T-helper 2 cell treated with Interferon-gamma antibody and Interleukin-4, amounts not matched to agents 5 μg/mL and 100 μg/mL, for 36 hours (primary cell): ENCODE data around the gene MRGPRD.

Experiments
- DNase-seq: peaks from one replicate; pipeline ENCODE4 v3.0.0; 2021; ENCODE audit warnings: low spot score
- H3K27ac Mint-ChIP-seq: one replicate; pipeline ENCODE4 v1.8.0; 2021; ENCODE audit warnings: mild to moderate bottlenecking, mixed read lengths
- H3K27me3 Mint-ChIP-seq: one replicate; pipeline ENCODE4 v1.8.0; 2021; ENCODE audit warnings: low read depth, mixed read lengths
- H3K36me3 Mint-ChIP-seq: one replicate; pipeline ENCODE4 v1.8.0; 2021; ENCODE audit warnings: low read depth, mixed read lengths
- H3K4me1 Mint-ChIP-seq: one replicate; pipeline ENCODE4 v1.8.0; 2021; ENCODE audit warnings: low read depth, mixed read lengths
- H3K4me3 Mint-ChIP-seq: one replicate; pipeline ENCODE4 v1.8.0; 2022; ENCODE audit warnings: mild to moderate bottlenecking, moderate library complexity, mixed read lengths
- H3K9me3 Mint-ChIP-seq: one replicate; pipeline ENCODE4 v1.8.0; 2021; ENCODE audit warnings: mixed read lengths

MRGPRD gene

GRCh38 chr11:68960294-68961071, 20.3 kb downstream of the MRGPRD start:
- H3K4me1 Mint-ChIP-seq = peaks cover 18% of the 10 kb centered on the region
- H3K9me3 Mint-ChIP-seq = no peaks in the 10 kb centered on the region
- H3K27me3 Mint-ChIP-seq = no peaks in the 10 kb centered on the region
- peaks cover 8% of the 10 kb centered on the region for H3K36me3 Mint-ChIP-seq
- no peak overlapping the region for H3K4me3 Mint-ChIP-seq
- no peak overlapping the region for H3K27ac Mint-ChIP-seq
- DNase-seq = no peak

- Mint-ChIP-seq H3K27me3 (no peaks in the 10 kb centered on the region), H3K9me3 (no peaks in the 10 kb centered on the region), H3K27ac (no peak overlapping the region), H3K36me3 (peaks cover 8% of the 10 kb centered on the region), H3K4me1 (peaks cover 15% of the 10 kb centered on the region), H3K4me3 (no peak overlapping the region)
- DNase-seq = no peak
Observed at GRCh38 chr11:68959465-68960293, 21.1 kb downstream of the MRGPRD start.

GRCh38 chr11:68958211-68958610, 22.6 kb downstream of the MRGPRD start:
- Mint-ChIP-seq H3K27ac (no peak overlapping the region), H3K27me3 (no peaks in the 10 kb centered on the region), H3K9me3 (no peaks in the 10 kb centered on the region), H3K4me3 (no peak overlapping the region), H3K4me1 (peaks cover 10% of the 10 kb centered on the region), H3K36me3 (peaks cover 5% of the 10 kb centered on the region)
- no peak for DNase-seq

GRCh38 chr11:68956547-68957254, 24.1 kb downstream of the MRGPRD start:
- Mint-ChIP-seq H3K4me3 (no peak overlapping the region), H3K4me1 (peaks cover 4% of the 10 kb centered on the region), H3K27ac (no peak overlapping the region), H3K36me3 (no peaks in the 10 kb centered on the region), H3K27me3 (no peaks in the 10 kb centered on the region), H3K9me3 (no peaks in the 10 kb centered on the region)
- no peak for DNase-seq

- no peaks in the 10 kb centered on the region for H3K9me3 Mint-ChIP-seq
- no peak overlapping the region for H3K4me3 Mint-ChIP-seq
- no peak overlapping the region for H3K27ac Mint-ChIP-seq
- no peak for DNase-seq
- H3K27me3 Mint-ChIP-seq = no peaks in the 10 kb centered on the region
- peaks cover 4% of the 10 kb centered on the region for H3K4me1 Mint-ChIP-seq
- no peaks in the 10 kb centered on the region for H3K36me3 Mint-ChIP-seq
Observed at GRCh38 chr11:68956142-68956541, 24.6 kb downstream of the MRGPRD start.

- Mint-ChIP-seq H3K27ac (no peak overlapping the region), H3K36me3 (no peaks in the 10 kb centered on the region), H3K4me1 (peaks cover 4% of the 10 kb centered on the region), H3K9me3 (no peaks in the 10 kb centered on the region), H3K27me3 (no peaks in the 10 kb centered on the region), H3K4me3 (no peak overlapping the region)
- no peak for DNase-seq
Observed at GRCh38 chr11:68955607-68955958, 25.2 kb downstream of the MRGPRD start.

GRCh38 chr11:68954836-68955606, 25.8 kb downstream of the MRGPRD start:
- Mint-ChIP-seq H3K27ac (no peak overlapping the region), H3K9me3 (no peaks in the 10 kb centered on the region), H3K4me3 (no peak overlapping the region), H3K4me1 (peaks cover 4% of the 10 kb centered on the region), H3K36me3 (no peaks in the 10 kb centered on the region), H3K27me3 (no peaks in the 10 kb centered on the region)
- no peak for DNase-seq

GRCh38 chr11:68950762-68951161, 30.0 kb downstream of the MRGPRD start:
- no peaks in the 10 kb centered on the region for H3K36me3 Mint-ChIP-seq
- H3K27me3 Mint-ChIP-seq = no peaks in the 10 kb centered on the region
- no peak overlapping the region for H3K4me3 Mint-ChIP-seq
- H3K4me1 Mint-ChIP-seq = peaks cover 7% of the 10 kb centered on the region
- DNase-seq = no peak
- H3K9me3 Mint-ChIP-seq = no peaks in the 10 kb centered on the region
- no peak overlapping the region for H3K27ac Mint-ChIP-seq

- Mint-ChIP-seq H3K9me3 (no peaks in the 10 kb centered on the region), H3K27me3 (no peaks in the 10 kb centered on the region), H3K27ac (no peak overlapping the region), H3K36me3 (no peaks in the 10 kb centered on the region), H3K4me1 (peaks cover 5% of the 10 kb centered on the region), H3K4me3 (no peak overlapping the region)
- DNase-seq = no peak
Observed at GRCh38 chr11:68950270-68950669, 30.5 kb downstream of the MRGPRD start.

- no peaks in the 10 kb centered on the region for H3K36me3 Mint-ChIP-seq
- no peaks in the 10 kb centered on the region for H3K27me3 Mint-ChIP-seq
- H3K4me1 Mint-ChIP-seq = peaks cover 4% of the 10 kb centered on the region
- H3K4me3 Mint-ChIP-seq = no peak overlapping the region
- no peak for DNase-seq
- H3K9me3 Mint-ChIP-seq = no peaks in the 10 kb centered on the region
- no peak overlapping the region for H3K27ac Mint-ChIP-seq
Observed at GRCh38 chr11:68948935-68949334, 31.9 kb downstream of the MRGPRD start.

GRCh38 chr11:68948496-68948895, 32.3 kb downstream of the MRGPRD start:
- DNase-seq = no peak
- no peak overlapping the region for H3K27ac Mint-ChIP-seq
- H3K4me3 Mint-ChIP-seq = no peak overlapping the region
- H3K4me1 Mint-ChIP-seq = peaks cover 4% of the 10 kb centered on the region
- H3K36me3 Mint-ChIP-seq = no peaks in the 10 kb centered on the region
- no peaks in the 10 kb centered on the region for H3K9me3 Mint-ChIP-seq
- H3K27me3 Mint-ChIP-seq = no peaks in the 10 kb centered on the region

- Mint-ChIP-seq H3K27me3 (no peaks in the 10 kb centered on the region), H3K27ac (no peak overlapping the region), H3K4me3 (no peak overlapping the region), H3K9me3 (no peaks in the 10 kb centered on the region), H3K36me3 (no peaks in the 10 kb centered on the region), H3K4me1 (peaks cover 4% of the 10 kb centered on the region)
- no peak for DNase-seq
Observed at GRCh38 chr11:68947151-68947550, 33.6 kb downstream of the MRGPRD start.

GRCh38 chr11:68946416-68947090, 34.2 kb downstream of the MRGPRD start:
- Mint-ChIP-seq H3K9me3 (no peaks in the 10 kb centered on the region), H3K4me1 (peaks cover 4% of the 10 kb centered on the region)
- no peak for DNase-seq

More at GRCh38 chr11:68946416-68947090, 34.2 kb downstream of the MRGPRD start:
- H3K27ac Mint-ChIP-seq = no peak overlapping the region
- no peaks in the 10 kb centered on the region for H3K27me3 Mint-ChIP-seq
- H3K36me3 Mint-ChIP-seq = no peaks in the 10 kb centered on the region
- H3K4me3 Mint-ChIP-seq = no peak overlapping the region
